ENCODE data around the gene PTPRJ. TPM values are rescaled to one million over a fixed set of nuclear protein-coding genes. Genes with fewer than 3 reads are reported as not detected.

The PTPRJ gene
- 6.8 and 11.6 TPM in 2 replicates for total RNA-seq (2011; cell fraction: chromatin; rRNA removed; ENCODE audit: low replicate concordance)
- total RNA-seq (2011; cell fraction: nucleolus; rRNA removed) = 3.7 and 3.8 TPM in 2 replicates
- 6.5 and 12.5 TPM in 2 replicates for total RNA-seq (2011; cell fraction: nucleoplasm; rRNA removed)
- total RNA-seq (2014; rRNA removed) = 3.8 and 5.0 TPM in 2 replicates
- total RNA-seq (2014; rRNA removed; fragmentation: Illumina TruSeq; extraction: Trizol) = 6.7 and 7.1 TPM in 2 replicates
- total RNA-seq (2015; rRNA removed; fragmentation: Illumina TruSeq; extraction: Trizol) = 7.1 TPM in 2 replicates
- 10.2 and 10.7 TPM in 2 replicates for total RNA-seq (2021)
- 3.8 and 4.8 TPM in 2 replicates for polyA plus RNA-seq (2011; rRNA removed)
- 3.3 and 3.5 TPM in 2 replicates for polyA plus RNA-seq (2011; cell fraction: cytosol; rRNA removed)
- 2.5 and 3.5 TPM in 2 replicates for polyA plus RNA-seq (2011; cell fraction: nucleus; rRNA removed)
- 4.9 and 6.3 TPM in 2 replicates for polyA plus RNA-seq (2012)
- polyA plus RNA-seq (2014; fragmentation: Illumina TruSeq; extraction: Trizol) = 5.7 and 5.8 TPM in 2 replicates
- polyA plus RNA-seq (2014; fragmentation: Nextera tagmentation; extraction: Ambion mirVana) = under 1 TPM; 0.56 to 0.65 TPM
- polyA plus RNA-seq (2014; rRNA removed) = 3.5 and 4.0 TPM in 2 replicates
- polyA minus RNA-seq (2011; rRNA and poly(A)+ RNA removed) = 3.3 and 4.6 TPM in 2 replicates
- 2.5 and 3.1 TPM in 2 replicates for polyA minus RNA-seq (2011; cell fraction: cytosol; rRNA and poly(A)+ RNA removed)
- 1.5 and 2.2 TPM in 2 replicates for polyA minus RNA-seq (2011; cell fraction: nucleus; rRNA and poly(A)+ RNA removed)
- Bru-seq, nascent RNA = percentile 61 among the genes with signal in this experiment
- BruChase-seq, experiment 1, labeled RNA remaining after a 2-hour chase = percentile 68 among the genes with signal in this experiment
- BruChase-seq, experiment 2, labeled RNA remaining after a 6-hour chase = percentile 70 among the genes with signal in this experiment
- long read RNA-seq, experiment 1, partial matches to known transcripts = 9 of 40 reads
- long read RNA-seq, experiment 1, other reads (novel, unspliced or antisense) = 28 of 40 reads
- long read RNA-seq, experiment 2, partial matches to known transcripts = 1 of 7 reads
- long read RNA-seq, experiment 2, other reads (novel, unspliced or antisense) = 6 of 7 reads
- long read RNA-seq, experiment 3, partial matches to known transcripts = 0 of 3 reads
- long read RNA-seq, experiment 3, other reads (novel, unspliced or antisense) = 3 of 3 reads

- Histone ChIP-seq H3K9ac (ENCODE audit: insufficient read depth in 1 of 2, low read depth in 2 of 2, low read length in 2 of 2) (peak within 1 kb of the TSS; percentile 63 to 91), H3K9me3 (replicated peaks; ENCODE audit: control insufficient read depth, insufficient read depth, low read depth, low read length) (no peaks in the 10 kb centered on the region), H3K27me3 (ENCODE audit: control insufficient read depth in 2 of 2, insufficient read depth in 2 of 2, low read length in 2 of 2) (peaks cover 0 to 2% of the 10 kb centered on the region in 2 experiments; a peak in 1 of 5 replicates), H3K9me1 (ENCODE audit: control insufficient read depth, insufficient read depth, low read length) (no peaks in the 10 kb centered on the region), H2AFZ (ENCODE audit: low read depth, low read length) (peak within 1 kb of the TSS; percentile 80), H3K79me2 (ENCODE audit: control insufficient read depth, insufficient read depth, low read length) (peaks cover 23% of the 10 kb centered on the region; the same call in 2 of the 3 replicates), H3K4me2 (ENCODE audit: insufficient read depth, low read length) (peak within 1 kb of the TSS; percentile 68; the same call in 1 of the 2 replicates), H3K36me3 (ENCODE audit: control insufficient read depth, insufficient read depth, low read length) (0 out of 3 replicates have a peak, but pooled peaks cover 6% of the 10 kb centered on the region), H3K4me3 (peak within 1 kb of the TSS; percentile 61), H4K20me1 (replicated peaks; ENCODE audit: control insufficient read depth, insufficient read depth, low read length) (no peaks in the 10 kb centered on the region), H3K27ac (ENCODE audit: extremely low read depth, low read depth, low read length) (peak within 1 kb of the TSS; percentile 62; the same call in 2 of the 3 replicates), H3K4me1 (replicated peaks in 1 of 2; ENCODE audit: control insufficient read depth in 2 of 2, insufficient read depth in 2 of 2, low read length in 2 of 2) (peaks cover 26 to 28% of the 10 kb centered on the region in 2 experiments)
- no TSS peak for BruUV-seq (replicated peaks)
- peak; percentile 75 to 89 (median 86) for DNase-seq (ENCODE audit: extremely low read depth in 1 of 4, low spot score in 3 of 4)
- FAIRE-seq = no peak
- CTCF ChIA-PET (ENCODE audit: low intra/inter-chr PET ratio) = interaction anchor here (0.8 kb wide), 1 partner anchor 20 kb away, joined by 6 read pairs; no protein-coding TSS in a partner anchor
- POLR2A ChIA-PET = no interaction called here
- in situ Hi-C loops (cut with MboI) = no loop called here
- intact Hi-C loops (cut with micrococcal nuclease) = no loop called here
- WGBS (ENCODE audit: insufficient coverage, low coverage, missing lambda C conversion rate) = 8% methylated on average over 51 of the region's 111 CpGs
- peak; percentile 56 for ATAC-seq
- TF ChIP-seq, protein P1, sequence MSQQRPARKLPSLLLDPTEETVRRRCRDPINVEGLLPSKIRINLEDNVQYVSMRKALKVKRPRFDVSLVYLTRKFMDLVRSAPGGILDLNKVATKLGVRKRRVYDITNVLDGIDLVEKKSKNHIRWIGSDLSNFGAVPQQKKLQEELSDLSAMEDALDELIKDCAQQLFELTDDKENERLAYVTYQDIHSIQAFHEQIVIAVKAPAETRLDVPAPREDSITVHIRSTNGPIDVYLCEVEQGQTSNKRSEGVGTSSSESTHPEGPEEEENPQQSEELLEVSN (IDR thresholded peaks at IDR 0.05; ENCODE audit: borderline replicate concordance in 1 of 2, extremely low read depth in 1 of 2, insufficient read depth in 1 of 2, insufficient read length in 1 of 2, low read depth in 1 of 2, low read length in 1 of 2, poor library complexity in 1 of 2, severe bottlenecking in 1 of 2) = peak; percentile 39 to 75
- TF ChIP-seq RBBP5 (IDR thresholded peaks at IDR 0.05; ENCODE audit: borderline replicate concordance, insufficient read depth, low read length, poor library complexity, severe bottlenecking) = peak; percentile 81
- no peak for TF ChIP-seq ZNF280A (IDR thresholded peaks at IDR 0.05; ENCODE audit: low read depth, partially characterized antibody)
- TF ChIP-seq CXXC5 (CRISPR knock-in tag; IDR thresholded peaks at IDR 0.05) = peak; percentile 74
- TF ChIP-seq SIN3A (IDR thresholded peaks at IDR 0.05; ENCODE audit: borderline replicate concordance in 2 of 2, control insufficient read depth in 1 of 2, low read depth in 2 of 2, low read length in 2 of 2) = 0 out of 4 replicates have a peak, but pooled peaks of 1 of the 2 experiments have one; percentile 11
- TF ChIP-seq YY1 (IDR thresholded peaks at IDR 0.05; ENCODE audit: borderline replicate concordance in 1 of 3, control insufficient read depth in 1 of 3, extremely low read depth in 1 of 3, insufficient read depth in 3 of 3, insufficient read length in 1 of 3, insufficient replicate concordance in 2 of 3, low read depth in 1 of 3, low read length in 2 of 3) = peak in 1 of 3 experiments; percentile 53
- TF ChIP-seq ESRRB (CRISPR knock-in tag; IDR thresholded peaks at IDR 0.05; ENCODE audit: borderline replicate concordance) = no peak
- peak; percentile 83 for TF ChIP-seq RB1 (IDR thresholded peaks at IDR 0.05; ENCODE audit: low read depth)
- TF ChIP-seq POLR2G (IDR thresholded peaks at IDR 0.05; ENCODE audit: low read depth, low read length) = peak; percentile 62
These were observed at the start of gene PTPRJ for GRCh38 chr11:47980088-47980906. PTPRJ (plus strand) TSS chr11:47980559; CDS start chr11:47980913, 354 bp downstream.

Data from K562 (cell line).